MCF 10A (cell line): ENCODE results near the gene HDGFL3. TPM values are rescaled to one million over a fixed set of nuclear protein-coding genes. Genes with fewer than 3 reads are reported as not detected.

Source experiments
- BruUV-seq: library from RNA; stranded (reverse); fragments of 400-500 nt; replicated peaks from 2 replicates; lab custom pipeline; 2021; lab: Mats Ljungman, UMichigan
- CTCF ChIA-PET: fragments of 300-600 bp; sonication (Branson Sonifier 250); formaldehyde crosslinking; extraction: SDS; loops from one replicate; lab custom pipeline; 2021; ENCODE audit warnings: antibody characterized with exemption, inconsistent platforms; lab: Yijun Ruan, JAX
- POLR2A ChIA-PET: fragments of 300-600, 350-650 bp; sonication (Branson Sonifier 250); formaldehyde crosslinking; extraction: SDS; loops from one replicate; lab custom pipeline; 2020; ENCODE audit warnings: antibody characterized with exemption, inconsistent platforms; lab: Yijun Ruan, JAX
- DNase-seq: peaks from one replicate; pipeline ENCODE4 v3.0.0-alpha.2; 2018; ENCODE audit not compliant: unreplicated experiment
- H3K27ac Mint-ChIP-seq: one replicate; pipeline ENCODE4 v1.8.0; 2022; ENCODE audit warnings: mild to moderate bottlenecking, low read depth, mixed read lengths; ENCODE audit not compliant: unreplicated experiment
- H3K27me3 Mint-ChIP-seq: one replicate; pipeline ENCODE4 v1.8.0; 2022; ENCODE audit warnings: mixed read lengths; ENCODE audit not compliant: insufficient read depth, unreplicated experiment
- H3K36me3 Mint-ChIP-seq: one replicate; pipeline ENCODE4 v1.8.0; 2022; ENCODE audit warnings: mild to moderate bottlenecking, moderate library complexity, mixed read lengths; ENCODE audit not compliant: insufficient read depth, unreplicated experiment
- H3K4me1 Mint-ChIP-seq: one replicate; pipeline ENCODE4 v1.8.0; 2022; ENCODE audit warnings: mixed read lengths; ENCODE audit not compliant: insufficient read depth, unreplicated experiment
- H3K4me3 Mint-ChIP-seq: one replicate; pipeline ENCODE4 v1.8.0; 2022; ENCODE audit warnings: mild to moderate bottlenecking, moderate library complexity, mixed read lengths; ENCODE audit not compliant: unreplicated experiment
- H3K9me3 Mint-ChIP-seq: one replicate; pipeline ENCODE4 v1.8.0; 2022; ENCODE audit warnings: mixed read lengths; ENCODE audit not compliant: unreplicated experiment
- intact Hi-C: fragments of 100-400 bp; cut with micrococcal nuclease; formaldehyde crosslinking; loops from 2 replicates; pipeline ENCODE4 v1.14.1; 2022
- total RNA-seq: library from RNA; stranded (reverse); gene quantifications from 2 replicates; pipeline ENCODE4 v1.2.3, GENCODE V29; 2022
- TF ChIP-seq, protein P1 (sequence below): fragments of 200-600 bp; IDR thresholded peaks from one replicate; pipeline ENCODE4 v1.8.0; 2022; ENCODE audit warnings: antibody characterized with exemption, mild to moderate bottlenecking; ENCODE audit not compliant: unreplicated experiment

The HDGFL3 gene
- total RNA-seq, 1 experiment from 2014 or later = 80.4 TPM

DNA sequence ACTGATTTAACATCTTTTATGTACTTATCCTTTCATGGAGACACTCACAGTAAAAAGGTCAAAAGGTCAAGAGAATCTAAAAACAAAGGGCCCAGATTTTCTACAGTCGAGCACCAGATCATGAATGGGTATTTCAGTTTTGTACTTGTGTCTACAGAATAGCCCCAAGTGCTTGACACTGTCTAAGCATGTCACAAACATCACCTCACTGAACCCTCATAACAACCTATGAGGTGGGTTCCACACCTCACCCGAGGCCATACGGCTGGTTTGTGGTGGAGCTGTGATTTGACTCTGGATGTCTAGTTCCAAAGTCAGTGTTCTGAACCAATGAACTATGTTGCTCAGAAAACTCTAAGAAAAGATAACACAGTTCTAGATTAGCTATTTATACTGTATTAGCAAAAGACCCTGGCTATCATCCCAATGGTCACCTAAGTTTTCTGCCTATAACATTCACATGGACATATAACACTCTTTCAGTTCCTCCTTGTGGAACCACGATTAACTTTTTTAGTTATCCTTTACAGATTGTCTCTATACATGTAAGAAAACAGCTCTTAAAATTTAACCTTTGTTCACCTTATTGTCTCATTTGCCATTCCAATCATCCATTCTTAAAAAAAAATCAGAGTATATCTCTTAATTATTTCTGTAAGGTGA, 74.6 kb downstream of the HDGFL3 start:
- BruUV-seq = no TSS peak
- Mint-ChIP-seq H3K27me3 (no peaks in the 10 kb centered on the region), H3K36me3 (peaks cover 28% of the 10 kb centered on the region), H3K4me3 (no peak overlapping the region), H3K4me1 (no peaks in the 10 kb centered on the region), H3K27ac (no peak overlapping the region), H3K9me3 (no peaks in the 10 kb centered on the region)
- DNase-seq = no peak
- intact Hi-C loops = no loop called here
- ChIA-PET CTCF (interaction anchor here (1.0 to 1.2 kb wide), 2 partner anchors 7 to 17 kb away, joined by 3 to 4 read pairs; no protein-coding TSS in a partner anchor), POLR2A (no interaction called here)
- TF ChIP-seq, protein P1, sequence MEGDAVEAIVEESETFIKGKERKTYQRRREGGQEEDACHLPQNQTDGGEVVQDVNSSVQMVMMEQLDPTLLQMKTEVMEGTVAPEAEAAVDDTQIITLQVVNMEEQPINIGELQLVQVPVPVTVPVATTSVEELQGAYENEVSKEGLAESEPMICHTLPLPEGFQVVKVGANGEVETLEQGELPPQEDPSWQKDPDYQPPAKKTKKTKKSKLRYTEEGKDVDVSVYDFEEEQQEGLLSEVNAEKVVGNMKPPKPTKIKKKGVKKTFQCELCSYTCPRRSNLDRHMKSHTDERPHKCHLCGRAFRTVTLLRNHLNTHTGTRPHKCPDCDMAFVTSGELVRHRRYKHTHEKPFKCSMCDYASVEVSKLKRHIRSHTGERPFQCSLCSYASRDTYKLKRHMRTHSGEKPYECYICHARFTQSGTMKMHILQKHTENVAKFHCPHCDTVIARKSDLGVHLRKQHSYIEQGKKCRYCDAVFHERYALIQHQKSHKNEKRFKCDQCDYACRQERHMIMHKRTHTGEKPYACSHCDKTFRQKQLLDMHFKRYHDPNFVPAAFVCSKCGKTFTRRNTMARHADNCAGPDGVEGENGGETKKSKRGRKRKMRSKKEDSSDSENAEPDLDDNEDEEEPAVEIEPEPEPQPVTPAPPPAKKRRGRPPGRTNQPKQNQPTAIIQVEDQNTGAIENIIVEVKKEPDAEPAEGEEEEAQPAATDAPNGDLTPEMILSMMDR = no peak

DNA sequence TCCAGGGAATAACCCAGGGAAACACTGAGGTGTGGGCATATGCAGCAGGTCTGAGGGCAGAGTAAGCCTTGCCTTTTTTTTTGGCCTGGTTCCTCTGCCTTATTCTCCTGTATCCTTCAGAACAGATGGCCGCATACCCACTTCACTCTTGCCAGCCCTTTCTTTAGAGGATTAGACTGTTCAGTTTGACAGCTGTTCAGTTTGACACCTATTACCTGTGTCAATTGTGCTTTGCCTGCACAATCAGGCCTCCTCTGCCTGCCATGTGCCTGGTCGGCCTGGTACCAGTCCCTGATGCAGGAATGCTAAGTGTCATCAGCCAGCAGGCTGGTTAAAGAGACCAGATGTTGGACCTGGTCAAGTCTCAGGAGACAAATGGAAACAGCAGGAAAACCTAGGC, 77.8 kb downstream of the HDGFL3 start:
- Mint-ChIP-seq H3K4me1 (no peaks in the 10 kb centered on the region), H3K4me3 (no peak overlapping the region), H3K9me3 (no peaks in the 10 kb centered on the region), H3K27ac (no peak overlapping the region), H3K36me3 (peaks cover 20% of the 10 kb centered on the region), H3K27me3 (no peaks in the 10 kb centered on the region)
- intact Hi-C loops = no loop called here
- no TSS peak for BruUV-seq
- no peak for DNase-seq
- CTCF ChIA-PET = interaction anchor here (1.1 kb wide), 1 partner anchor 9 kb away, joined by 3 read pairs; no protein-coding TSS in a partner anchor
- POLR2A ChIA-PET = interaction anchor here (0.6 to 1.9 kb wide), 2 partner anchors 12 to 207 kb away, joined by 3 to 4 read pairs; no protein-coding TSS in a partner anchor
- TF ChIP-seq, protein P1 = no peak

DNA sequence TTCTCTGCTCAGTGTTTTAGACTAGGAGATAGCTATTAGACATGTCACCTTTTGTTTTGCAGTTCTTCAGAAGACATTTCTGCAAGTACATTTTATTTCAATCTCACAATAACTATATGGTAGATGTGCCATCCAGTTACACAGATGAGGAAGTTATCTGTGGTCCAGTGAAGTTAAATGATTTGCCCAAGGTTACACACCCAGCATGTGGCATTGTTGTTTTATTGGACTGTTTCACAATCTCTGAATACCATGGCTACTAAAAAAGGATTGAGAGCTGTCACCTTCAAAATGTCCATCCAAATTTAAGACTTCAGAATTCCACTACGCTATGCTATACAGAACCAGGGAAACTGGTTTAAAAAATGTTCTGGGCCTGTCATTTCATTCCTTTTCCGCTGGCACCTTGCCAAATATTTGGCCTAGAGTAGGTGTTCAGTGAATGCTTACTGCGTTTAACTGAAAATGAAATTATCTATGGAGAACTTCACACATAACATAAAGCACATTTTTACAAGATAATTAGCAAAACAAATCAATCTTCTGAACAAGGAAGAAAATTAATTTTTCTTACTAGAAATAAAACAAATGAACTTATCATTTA, 80.0 kb downstream of the HDGFL3 start:
- H3K36me3 Mint-ChIP-seq = peaks cover 13% of the 10 kb centered on the region
- no peaks in the 10 kb centered on the region for H3K9me3 Mint-ChIP-seq
- no peaks in the 10 kb centered on the region for H3K27me3 Mint-ChIP-seq
- ChIA-PET CTCF (no interaction called here), POLR2A (interaction anchor here (0.6 to 1.4 kb wide), 3 partner anchors 10 to 581 kb away, joined by 3 to 5 read pairs (median 3); no protein-coding TSS in a partner anchor)
- BruUV-seq = no TSS peak
- H3K27ac Mint-ChIP-seq = no peak overlapping the region
- DNase-seq = peak; percentile 21
- intact Hi-C loops = no loop called here
- TF ChIP-seq, protein P1 = no peak
- H3K4me1 Mint-ChIP-seq = no peaks in the 10 kb centered on the region
- H3K4me3 Mint-ChIP-seq = no peak overlapping the region

DNA sequence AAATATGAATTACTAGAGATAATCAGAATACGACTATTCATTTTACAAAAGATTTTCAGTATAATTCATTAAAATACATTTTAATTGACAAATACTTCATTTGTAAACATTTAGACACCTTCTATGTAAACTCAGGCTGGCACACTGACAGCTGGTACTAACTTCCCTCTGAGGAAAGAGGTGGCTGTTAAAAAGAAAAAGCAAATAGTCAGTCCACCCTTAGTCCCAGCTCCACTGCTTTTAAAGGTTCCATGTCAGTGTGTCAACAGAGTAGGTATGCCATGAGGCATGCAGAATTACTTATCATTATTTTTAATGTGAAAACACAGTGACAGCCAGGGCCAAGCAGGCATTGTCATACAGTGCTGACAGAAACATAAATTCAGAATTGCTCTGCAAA, 84.1 kb downstream of the HDGFL3 start:
- Mint-ChIP-seq H3K4me1 (no peaks in the 10 kb centered on the region), H3K27ac (no peak overlapping the region), H3K27me3 (no peaks in the 10 kb centered on the region), H3K9me3 (no peaks in the 10 kb centered on the region), H3K4me3 (no peak overlapping the region), H3K36me3 (peaks cover 3% of the 10 kb centered on the region)
- DNase-seq = no peak
- ChIA-PET POLR2A (no interaction called here), CTCF (no interaction called here)
- BruUV-seq = no TSS peak
- intact Hi-C loops = no loop called here
- TF ChIP-seq, protein P1 = no peak
